Panc1 (cell line): ENCODE results near the gene EFCAB10.

Source experiments
- CTCF ChIP-seq: fragments of 450-650 bp; IDR thresholded peaks from 2 replicates; pipeline ENCODE4 v1.5.1; 2017; ENCODE audit warnings: mild to moderate bottlenecking
- POLR2AphosphoS5 ChIP-seq: IDR thresholded peaks from 2 replicates; pipeline ENCODE4 v1.6.1; 2012; ENCODE audit warnings: mild to moderate bottlenecking, low read depth, low read length, moderate library complexity

DNA sequence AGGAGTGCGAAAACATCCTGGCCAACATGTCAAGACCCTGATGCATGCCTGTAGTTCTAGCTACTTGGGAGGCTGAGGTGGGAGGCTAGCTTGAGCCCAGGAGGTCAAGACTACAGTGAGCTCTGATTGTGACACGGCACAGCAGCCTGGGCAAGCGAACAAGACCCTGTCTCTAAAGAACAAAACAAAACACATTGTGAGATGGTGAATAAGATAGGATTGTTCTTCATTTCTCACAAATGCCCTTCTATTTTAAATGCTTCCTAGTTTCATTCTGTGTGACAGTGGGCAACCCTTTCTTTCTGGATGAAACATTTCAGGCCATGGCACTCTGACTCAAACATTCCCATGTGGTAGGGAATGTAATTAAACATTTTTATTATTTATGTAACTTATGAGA lies 13.5 kb downstream of the EFCAB10 start:
- TF ChIP-seq POLR2AphosphoS5 (no peak), CTCF (no peak)
